8988T (cell line): Measurements from ENCODE around the gene NUTM2E.
"Not testable (repeated sequence)": the region's sequence is repeated elsewhere in the genome, so short reads cannot be mapped to it uniquely, and the experiment has no call there.

Experiments used
- DNase-seq: peaks from one replicate; pipeline ENCODE4 v3.0.0; 2011

NUTM2E gene

DNA sequence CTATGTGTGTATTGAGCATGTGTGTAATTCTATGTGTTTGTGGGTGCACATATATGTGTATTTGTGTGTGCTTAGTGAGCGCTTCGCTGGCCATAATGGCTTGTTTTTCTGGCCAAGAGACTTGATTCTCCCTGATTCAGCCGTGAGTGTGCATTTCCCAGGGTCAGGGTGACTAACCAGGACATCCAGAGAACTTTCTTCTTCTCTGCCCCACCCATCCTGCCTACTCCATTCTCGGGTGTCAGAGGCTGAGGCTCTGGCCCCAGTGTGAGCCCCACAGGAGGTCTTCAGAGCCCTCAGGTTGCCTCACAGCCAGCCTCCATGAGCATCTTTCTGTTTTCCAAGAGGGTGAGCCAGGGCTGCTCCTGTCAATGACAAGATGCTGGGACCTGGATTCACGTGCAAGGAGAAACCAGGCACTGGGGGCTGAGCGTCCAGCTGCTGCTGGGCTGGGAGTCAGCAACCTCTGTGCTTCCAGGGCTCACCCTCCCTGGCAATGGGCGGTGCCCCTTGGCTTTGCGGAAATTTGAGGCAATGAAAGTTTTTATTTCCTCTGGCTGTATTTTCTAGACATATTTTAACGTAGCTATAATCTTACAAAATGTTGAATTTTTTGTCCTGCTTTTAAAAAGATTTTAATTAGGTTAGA, 40.5 kb downstream of the NUTM2E start:
- DNase-seq = not testable (repeated sequence)

- DNase-seq = not testable (repeated sequence)
These were observed 41.5 kb downstream of the NUTM2E start for GRCh38 chr10:79868023-79868422.

- DNase-seq = not testable (repeated sequence)
These were observed 43.0 kb downstream of the NUTM2E start for GRCh38 chr10:79869439-79870097.

DNA sequence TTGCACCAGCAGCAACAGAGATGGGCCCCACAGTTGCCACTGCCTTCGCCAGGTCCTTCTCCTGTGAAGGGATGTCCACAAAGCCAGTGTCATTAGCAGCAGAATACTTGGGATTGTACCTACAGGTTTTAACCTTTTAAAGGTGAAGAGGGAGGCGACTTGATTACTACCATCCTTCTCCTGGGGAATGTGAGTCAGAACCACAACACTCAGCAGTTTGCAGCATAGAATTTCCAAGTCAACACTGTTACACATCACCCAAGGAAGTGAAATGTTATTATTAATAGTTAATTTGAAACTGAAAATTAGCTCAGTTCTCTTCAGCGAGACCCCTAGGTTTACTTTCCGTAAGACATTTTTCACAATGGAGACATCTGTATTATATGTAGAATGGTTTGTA, 45.2 kb downstream of the NUTM2E start:
- DNase-seq = not testable (repeated sequence)
